Vagina (tissue), 2 donors: ENCODE results near the gene TNS3. TPM values are rescaled to one million over a fixed set of nuclear protein-coding genes. Genes with fewer than 3 reads are reported as not detected.

Source experiments
- DNase-seq, 2 donors: peaks; one replicate each; pipeline ENCODE4 v3.0.0-alpha.2; 2017; ENCODE audit errors: extremely low spot score in 2 of 2
- H3K27ac ChIP-seq: fragments of 200-600 bp; sonication (generic); one replicate; pipeline ENCODE4 v1.5.1; 2019
- H3K27me3 ChIP-seq: fragments of 200-600 bp; sonication (generic); one replicate; pipeline ENCODE4 v1.5.1; 2019
- H3K36me3 ChIP-seq, 2 donors: fragments of 200-600 bp; sonication (generic); one replicate each; pipeline ENCODE4 v1.5.1; 2017 to 2019
- H3K4me1 ChIP-seq: fragments of 200-600 bp; sonication (generic); one replicate; pipeline ENCODE4 v1.5.1; 2019
- H3K4me3 ChIP-seq, 2 donors: fragments of 200-600 bp; sonication (generic); 1 replicate in 1 of 2; 2 replicates in 1 of 2; pipeline ENCODE4 v1.5.1; 2016 to 2019
- H3K9me3 ChIP-seq: fragments of 200-600 bp; sonication (generic); one replicate; pipeline ENCODE4 v1.5.1; 2019
- POLR2A ChIP-seq, 2 donors: fragments of 450-650 bp; IDR thresholded peaks; one replicate each; pipeline ENCODE4 v1.6.1; 2017; ENCODE audit warnings: antibody characterized with exemption in 2 of 2, mild to moderate bottlenecking in 2 of 2, moderate library complexity in 2 of 2
- POLR2AphosphoS5 ChIP-seq, 2 donors: sonication (generic); formaldehyde crosslinking; IDR thresholded peaks; one replicate each; pipeline ENCODE4 v1.9.0; 2017; ENCODE audit warnings: antibody characterized with exemption in 2 of 2, mild to moderate bottlenecking in 2 of 2, low read depth in 1 of 2; ENCODE audit not compliant: insufficient read depth in 1 of 2
- intact Hi-C: fragments of 100-400 bp; cut with DNase I; formaldehyde crosslinking; loops from one replicate; pipeline ENCODE4 v1.15.1; 2023
- total RNA-seq: library from RNA; depleted of rRNA; stranded (reverse); fragments of >200 nt; gene quantifications from one replicate; pipeline ENCODE4 v1.2.3, GENCODE V29; 2016
- TF ChIP-seq, protein P1 (sequence below), 3 experiments: fragments of 450-650 bp in 2 of 3; fragments of 200-600 bp in 1 of 3; sonication (generic) in 1 of 3; IDR thresholded peaks; one replicate each; pipeline ENCODE4 v1.5.1; 2017 to 2019; ENCODE audit warnings: antibody characterized with exemption in 3 of 3, mild to moderate bottlenecking in 2 of 3, moderate library complexity in 2 of 3

Gene TNS3
- total RNA-seq, 1 donor from 2014 or later, result 36.8 TPM

DNA sequence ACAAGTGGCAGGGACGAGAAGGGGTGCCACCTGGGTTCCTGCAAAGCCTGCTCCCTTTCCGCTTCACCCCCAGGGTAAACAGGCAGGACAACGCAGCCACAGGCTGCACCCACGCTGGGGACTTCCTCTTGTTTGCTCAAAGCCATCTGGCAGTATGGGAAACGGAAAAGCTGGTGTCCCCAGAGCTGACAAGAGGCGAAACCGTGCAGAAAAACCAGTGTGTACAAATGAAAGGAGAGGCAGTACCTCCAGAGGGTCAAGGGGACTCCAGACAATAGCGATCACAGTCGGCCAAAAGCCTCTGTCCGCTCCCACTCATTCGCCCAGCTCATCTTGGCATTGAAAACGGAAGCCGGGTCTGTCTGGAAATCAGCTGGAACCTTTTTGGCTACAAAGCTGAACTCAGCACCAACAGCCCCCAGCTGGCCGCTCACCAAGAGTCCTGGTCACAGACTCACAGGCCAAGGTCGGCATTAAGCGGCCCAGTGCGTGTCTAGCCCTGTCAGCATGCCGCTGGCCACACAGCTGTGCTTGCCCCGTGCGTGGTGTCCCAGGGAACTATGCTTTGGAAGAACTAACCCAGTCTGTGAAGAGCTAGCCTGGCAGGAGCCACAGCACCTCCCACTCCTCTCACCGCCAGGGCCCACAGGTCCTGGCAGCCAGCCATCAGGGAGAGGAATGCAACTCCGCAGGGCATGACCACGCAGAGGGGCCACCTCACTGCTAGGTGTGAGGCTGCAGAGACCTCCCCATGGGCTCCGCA is 10.4 kb downstream of the TNS3 start:
- no peak for DNase-seq
- no peaks in the 10 kb centered on the region for H3K9me3 ChIP-seq
- TF ChIP-seq POLR2AphosphoS5 (IDR thresholded peaks at IDR 0.05; ENCODE audit: insufficient read depth in 1 of 2, low read depth in 1 of 2) (peak in 1 of 2 donors; percentile 20), POLR2A (IDR thresholded peaks at IDR 0.05) (no peak)
- TF ChIP-seq, protein P1, sequence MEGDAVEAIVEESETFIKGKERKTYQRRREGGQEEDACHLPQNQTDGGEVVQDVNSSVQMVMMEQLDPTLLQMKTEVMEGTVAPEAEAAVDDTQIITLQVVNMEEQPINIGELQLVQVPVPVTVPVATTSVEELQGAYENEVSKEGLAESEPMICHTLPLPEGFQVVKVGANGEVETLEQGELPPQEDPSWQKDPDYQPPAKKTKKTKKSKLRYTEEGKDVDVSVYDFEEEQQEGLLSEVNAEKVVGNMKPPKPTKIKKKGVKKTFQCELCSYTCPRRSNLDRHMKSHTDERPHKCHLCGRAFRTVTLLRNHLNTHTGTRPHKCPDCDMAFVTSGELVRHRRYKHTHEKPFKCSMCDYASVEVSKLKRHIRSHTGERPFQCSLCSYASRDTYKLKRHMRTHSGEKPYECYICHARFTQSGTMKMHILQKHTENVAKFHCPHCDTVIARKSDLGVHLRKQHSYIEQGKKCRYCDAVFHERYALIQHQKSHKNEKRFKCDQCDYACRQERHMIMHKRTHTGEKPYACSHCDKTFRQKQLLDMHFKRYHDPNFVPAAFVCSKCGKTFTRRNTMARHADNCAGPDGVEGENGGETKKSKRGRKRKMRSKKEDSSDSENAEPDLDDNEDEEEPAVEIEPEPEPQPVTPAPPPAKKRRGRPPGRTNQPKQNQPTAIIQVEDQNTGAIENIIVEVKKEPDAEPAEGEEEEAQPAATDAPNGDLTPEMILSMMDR (IDR thresholded peaks at IDR 0.05), result no peak
- no peaks in the 10 kb centered on the region for H3K27me3 ChIP-seq
- peak overlapping the region; percentile 77 for H3K27ac ChIP-seq
- H3K4me1 ChIP-seq, result peaks cover 63% of the 10 kb centered on the region
- intact Hi-C loops, result no loop called here
- H3K36me3 ChIP-seq, result no peaks in the 10 kb centered on the region
- no peak overlapping the region for H3K4me3 ChIP-seq

DNA sequence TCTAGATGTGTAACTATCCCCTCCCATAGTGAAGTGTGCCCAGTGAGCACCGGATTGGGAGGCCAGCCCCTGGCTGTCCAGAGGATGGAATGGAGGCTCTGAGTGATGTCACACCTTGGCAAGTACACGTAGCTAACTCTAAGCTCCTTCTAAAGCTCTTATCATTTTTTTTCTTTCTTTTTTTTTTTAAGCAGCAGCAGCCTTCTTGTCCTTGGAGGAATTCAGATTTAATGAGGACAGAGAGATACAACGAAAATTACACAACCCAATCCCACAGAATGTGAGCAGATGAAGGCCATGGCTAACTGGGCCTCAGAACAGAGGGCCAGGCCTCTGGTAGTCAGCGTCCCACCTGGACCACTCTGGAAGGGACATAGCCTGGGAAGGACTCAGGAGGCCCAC is 11.3 kb downstream of the TNS3 start:
- Histone ChIP-seq H3K9me3 (no peaks in the 10 kb centered on the region), H3K4me3 (no peak overlapping the region), H3K4me1 (peaks cover 55% of the 10 kb centered on the region), H3K27ac (peak overlapping the region; percentile 77), H3K27me3 (no peaks in the 10 kb centered on the region), H3K36me3 (no peaks in the 10 kb centered on the region)
- no peak for DNase-seq
- intact Hi-C loops, result no loop called here
- TF ChIP-seq POLR2AphosphoS5 (IDR thresholded peaks at IDR 0.05; ENCODE audit: insufficient read depth in 1 of 2, low read depth in 1 of 2) (no peak), POLR2A (IDR thresholded peaks at IDR 0.05) (no peak)
- TF ChIP-seq, protein P1 (IDR thresholded peaks at IDR 0.05), result no peak

DNA sequence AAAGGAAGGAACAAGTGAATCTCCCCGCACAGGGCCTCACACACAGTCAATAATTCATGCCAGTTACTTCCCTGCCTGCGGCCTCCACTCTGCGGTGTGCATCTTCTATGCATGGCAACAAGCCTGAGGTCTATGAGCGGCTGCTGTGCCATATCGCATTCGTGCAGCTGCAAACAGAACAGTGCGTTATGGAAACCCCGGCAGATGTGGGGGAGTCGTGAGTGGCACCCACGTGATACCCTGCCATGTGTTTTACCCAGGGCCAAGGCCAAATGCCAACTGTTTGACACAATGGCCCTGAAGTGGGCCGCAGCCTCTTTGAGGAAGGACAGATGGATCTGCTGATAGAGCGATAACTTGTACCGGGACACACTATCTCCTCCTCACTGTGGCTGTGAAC is 13.4 kb downstream of the TNS3 start:
- Histone ChIP-seq H3K4me1 (peaks cover 40% of the 10 kb centered on the region), H3K4me3 (no peak overlapping the region), H3K27ac (no peak overlapping the region), H3K36me3 (no peaks in the 10 kb centered on the region), H3K27me3 (no peaks in the 10 kb centered on the region), H3K9me3 (no peaks in the 10 kb centered on the region)
- intact Hi-C loops, result no loop called here
- DNase-seq, result no peak
- TF ChIP-seq, protein P1 (IDR thresholded peaks at IDR 0.05), result no peak
- TF ChIP-seq POLR2A (IDR thresholded peaks at IDR 0.05) (no peak), POLR2AphosphoS5 (IDR thresholded peaks at IDR 0.05; ENCODE audit: insufficient read depth in 1 of 2, low read depth in 1 of 2) (no peak)

DNA sequence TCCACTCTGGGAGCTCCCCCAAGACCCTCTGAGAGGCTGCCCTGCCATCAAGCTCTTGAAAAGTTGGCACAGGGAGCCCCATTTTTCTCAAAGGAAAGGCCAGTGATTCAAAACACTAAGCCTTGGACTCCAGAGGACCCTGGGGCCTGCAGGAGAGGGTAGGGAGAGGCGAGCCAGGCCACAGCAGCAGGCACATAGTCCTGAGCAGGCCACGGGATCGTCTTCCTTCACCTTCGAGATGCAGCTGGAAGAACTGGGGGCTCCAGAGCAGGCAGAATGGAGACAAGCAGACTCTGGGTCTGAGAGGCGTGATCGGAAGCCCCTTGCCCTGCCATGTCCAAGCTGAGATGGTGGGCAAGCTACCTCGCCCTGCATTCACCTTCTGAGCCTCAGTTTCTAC is 13.9 kb downstream of the TNS3 start:
- Histone ChIP-seq H3K4me3 (no peak overlapping the region), H3K27me3 (no peaks in the 10 kb centered on the region), H3K36me3 (no peaks in the 10 kb centered on the region), H3K9me3 (no peaks in the 10 kb centered on the region), H3K4me1 (peaks cover 35% of the 10 kb centered on the region), H3K27ac (no peak overlapping the region)
- no peak for DNase-seq
- no peak for TF ChIP-seq POLR2AphosphoS5 (IDR thresholded peaks at IDR 0.05; ENCODE audit: insufficient read depth in 1 of 2, low read depth in 1 of 2)
- no peak for TF ChIP-seq POLR2A (IDR thresholded peaks at IDR 0.05)
- TF ChIP-seq, protein P1 (IDR thresholded peaks at IDR 0.05), result no peak
- intact Hi-C loops, result no loop called here

DNA sequence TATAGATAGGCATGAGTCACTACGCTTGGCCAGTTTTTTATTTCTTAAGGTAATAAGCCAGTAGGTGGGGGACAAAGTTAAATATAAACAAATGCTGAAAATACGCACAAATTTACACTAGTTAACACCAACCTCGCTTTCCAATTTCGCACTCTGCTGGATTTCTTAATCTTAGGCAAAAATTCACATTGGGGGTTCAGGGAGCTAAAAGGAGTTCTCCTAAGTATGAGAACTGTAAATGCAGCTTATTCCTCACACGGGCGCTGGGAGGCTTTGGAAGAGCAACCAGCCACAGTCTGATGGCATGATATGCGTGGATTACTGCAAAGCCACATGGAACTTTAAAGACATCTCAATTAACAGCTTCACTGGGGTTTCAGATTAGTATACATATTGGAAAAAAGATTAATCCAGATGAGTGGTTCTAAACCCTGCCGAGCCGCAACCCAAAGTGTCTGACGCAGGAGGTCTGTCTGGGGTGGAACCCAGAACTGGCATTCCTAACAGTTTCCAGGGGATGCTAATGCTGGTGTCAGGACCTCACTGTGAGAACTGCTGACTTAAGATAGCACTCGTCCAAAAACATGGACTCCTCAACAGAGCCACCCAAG is 16.2 kb downstream of the TNS3 start:
- TF ChIP-seq, protein P1 (IDR thresholded peaks at IDR 0.05), result no peak
- no peak for TF ChIP-seq POLR2A (IDR thresholded peaks at IDR 0.05)
- Histone ChIP-seq H3K4me3 (no peak overlapping the region), H3K4me1 (peaks cover 12% of the 10 kb centered on the region), H3K9me3 (no peaks in the 10 kb centered on the region), H3K36me3 (no peaks in the 10 kb centered on the region), H3K27ac (no peak overlapping the region), H3K27me3 (no peaks in the 10 kb centered on the region)
- intact Hi-C loops, result no loop called here
- DNase-seq, result no peak
